Neuronal stem cell (in vitro differentiated cells): ENCODE measurements around the gene IFIT5.
"Not testable (repeated sequence)": the region's sequence is repeated elsewhere in the genome, so short reads cannot be mapped to it uniquely, and the experiment has no call there.

Experiments used
- DNase-seq: peaks from one replicate; pipeline ENCODE4 v3.0.0-alpha.2; 2013; ENCODE audit warnings: low spot score
- H2AFZ ChIP-seq: one replicate; pipeline ENCODE4 v1.6.1; 2013; ENCODE audit warnings: mild to moderate bottlenecking, low read length, inconsistent platforms
- H2AK5ac ChIP-seq: 2 replicates; pipeline ENCODE4 v1.6.1; 2013; ENCODE audit warnings: low read depth, mild to moderate bottlenecking, inconsistent platforms, low read length, moderate library complexity, mixed read lengths
- H2BK120ac ChIP-seq: 2 replicates; pipeline ENCODE4 v1.6.1; 2013; ENCODE audit warnings: low read depth, mild to moderate bottlenecking, inconsistent platforms, low read length, moderate library complexity, mixed read lengths
- H2BK12ac ChIP-seq: one replicate; pipeline ENCODE4 v1.6.1; 2013; ENCODE audit warnings: low read length, inconsistent platforms
- H2BK15ac ChIP-seq: 2 replicates; pipeline ENCODE4 v1.6.1; 2013; ENCODE audit warnings: mild to moderate bottlenecking, low read length, inconsistent platforms, mixed read lengths
- H2BK5ac ChIP-seq: one replicate; pipeline ENCODE4 v1.6.1; 2013; ENCODE audit warnings: inconsistent platforms, mild to moderate bottlenecking, low read length, moderate library complexity
- H3K14ac ChIP-seq: one replicate; pipeline ENCODE4 v1.6.1; 2013; ENCODE audit warnings: low read length, inconsistent platforms
- H3K18ac ChIP-seq: 2 replicates; pipeline ENCODE4 v1.6.1; 2013; ENCODE audit warnings: low read length, inconsistent platforms
- H3K23ac ChIP-seq: 2 replicates; pipeline ENCODE4 v1.6.1; 2013; ENCODE audit warnings: low read depth, mild to moderate bottlenecking, mixed read lengths, low read length, inconsistent platforms; ENCODE audit not compliant: poor library complexity
- H3K27ac ChIP-seq: replicated peaks from 3 replicates; pipeline ENCODE4 v1.5.1; 2013; ENCODE audit warnings: low read length, inconsistent platforms
- H3K27me3 ChIP-seq, 3 experiments: 2 replicates each; pipeline ENCODE4 v1.6.1; 2013; ENCODE audit warnings: low read length in 3 of 3, mild to moderate bottlenecking in 2 of 3, inconsistent platforms in 1 of 3, low read depth in 1 of 3, mixed read lengths in 1 of 3, moderate library complexity in 1 of 3; ENCODE audit not compliant: control insufficient read depth in 3 of 3, insufficient read depth in 3 of 3
- H3K36me3 ChIP-seq, 2 donors: replicated peaks in 1 of 2; 2 replicates each; pipeline ENCODE4 v1.6.1; 2013; ENCODE audit warnings: low read length in 2 of 2; ENCODE audit not compliant: control insufficient read depth in 2 of 2, insufficient read depth in 2 of 2
- H3K4ac ChIP-seq: 2 replicates; pipeline ENCODE4 v1.6.1; 2013; ENCODE audit warnings: inconsistent platforms, mild to moderate bottlenecking, low read length, moderate library complexity
- H3K4me1 ChIP-seq, 2 donors: 1 replicate in 1 of 2; 2 replicates in 1 of 2; pipeline ENCODE4 v1.6.1; 2013; ENCODE audit warnings: low read length in 2 of 2, low read depth in 1 of 2; ENCODE audit not compliant: control insufficient read depth in 2 of 2, insufficient read depth in 1 of 2
- H3K4me2 ChIP-seq: one replicate; pipeline ENCODE4 v1.6.1; 2013; ENCODE audit warnings: mild to moderate bottlenecking, low read length, inconsistent platforms; ENCODE audit not compliant: insufficient read depth, poor library complexity, severe bottlenecking
- H3K4me3 ChIP-seq, 2 donors: 2 replicates each; pipeline ENCODE4 v1.5.1; 2013; ENCODE audit warnings: low read length in 2 of 2, mild to moderate bottlenecking in 2 of 2, inconsistent platforms in 1 of 2, moderate library complexity in 1 of 2
- H3K79me1 ChIP-seq: one replicate; pipeline ENCODE4 v1.6.1; 2013; ENCODE audit warnings: low read depth, mild to moderate bottlenecking, inconsistent platforms, low read length, moderate library complexity
- H3K9ac ChIP-seq: one replicate; pipeline ENCODE4 v1.6.1; 2013; ENCODE audit warnings: mild to moderate bottlenecking, low read depth, low read length, inconsistent platforms; ENCODE audit not compliant: poor library complexity
- H3K9me3 ChIP-seq, 2 donors: replicated peaks in 1 of 2; 2 replicates each; pipeline versions ENCODE3 to v1.6.1; 2013; ENCODE audit warnings: low read length in 2 of 2, mild to moderate bottlenecking in 2 of 2, inconsistent platforms in 1 of 2, low read depth in 1 of 2, mixed read lengths in 1 of 2, moderate library complexity in 1 of 2; ENCODE audit not compliant: control insufficient read depth in 2 of 2, insufficient read depth in 1 of 2
- H4K8ac ChIP-seq: one replicate; pipeline ENCODE4 v1.6.1; 2013; ENCODE audit warnings: low read depth, mild to moderate bottlenecking, inconsistent platforms, low read length, moderate library complexity
- H4K91ac ChIP-seq: one replicate; pipeline ENCODE4 v1.6.1; 2013; ENCODE audit warnings: low read length, low read depth, mild to moderate bottlenecking, inconsistent platforms; ENCODE audit not compliant: poor library complexity
- WGBS, 2 donors: extraction: QIAGEN DNeasy Blood & Tissue Kit; methylation state at CpG; one replicate each; pipeline ENCODE4 v1.1.7; 2013; ENCODE audit warnings: missing lambda C conversion rate in 2 of 2, mixed read lengths in 1 of 2; ENCODE audit not compliant: insufficient read length in 2 of 2, insufficient replicate concordance in 1 of 2; ENCODE audit errors: extremely low coverage in 2 of 2; 5-methylcytosine and 5-hydroxymethylcytosine counted together

Gene IFIT5

GRCh38 chr10:89438525-89438924 lies 24.2 kb downstream of the IFIT5 start:
- Histone ChIP-seq H2BK12ac (no peak overlapping the region), H3K23ac (no peak overlapping the region), H2BK5ac (no peak overlapping the region), H3K27me3 (peaks cover 0 to 29% (median 0%) of the 10 kb centered on the region in 3 experiments), H2AFZ (no peak overlapping the region), H3K79me1 (no peaks in the 10 kb centered on the region), H4K91ac (no peak overlapping the region), H2AK5ac (no peak overlapping the region), H2BK120ac (no peak overlapping the region), H3K36me3 (no peaks in the 10 kb centered on the region), H3K4me2 (no peak overlapping the region), H3K4me1 (no peaks in the 10 kb centered on the region), H3K4me3 (no peak overlapping the region), H3K14ac (no peak overlapping the region), H3K18ac (no peak overlapping the region), H3K27ac (no peak overlapping the region), H3K4ac (no peak overlapping the region), H4K8ac (no peak overlapping the region), H3K9me3 (no peaks in the 10 kb centered on the region), H3K9ac (no peak overlapping the region), H2BK15ac (no peak overlapping the region)
- no peak for DNase-seq
- WGBS, 2 donors: no CpG with 5 or more reads among the region's 4 CpGs

DNA sequence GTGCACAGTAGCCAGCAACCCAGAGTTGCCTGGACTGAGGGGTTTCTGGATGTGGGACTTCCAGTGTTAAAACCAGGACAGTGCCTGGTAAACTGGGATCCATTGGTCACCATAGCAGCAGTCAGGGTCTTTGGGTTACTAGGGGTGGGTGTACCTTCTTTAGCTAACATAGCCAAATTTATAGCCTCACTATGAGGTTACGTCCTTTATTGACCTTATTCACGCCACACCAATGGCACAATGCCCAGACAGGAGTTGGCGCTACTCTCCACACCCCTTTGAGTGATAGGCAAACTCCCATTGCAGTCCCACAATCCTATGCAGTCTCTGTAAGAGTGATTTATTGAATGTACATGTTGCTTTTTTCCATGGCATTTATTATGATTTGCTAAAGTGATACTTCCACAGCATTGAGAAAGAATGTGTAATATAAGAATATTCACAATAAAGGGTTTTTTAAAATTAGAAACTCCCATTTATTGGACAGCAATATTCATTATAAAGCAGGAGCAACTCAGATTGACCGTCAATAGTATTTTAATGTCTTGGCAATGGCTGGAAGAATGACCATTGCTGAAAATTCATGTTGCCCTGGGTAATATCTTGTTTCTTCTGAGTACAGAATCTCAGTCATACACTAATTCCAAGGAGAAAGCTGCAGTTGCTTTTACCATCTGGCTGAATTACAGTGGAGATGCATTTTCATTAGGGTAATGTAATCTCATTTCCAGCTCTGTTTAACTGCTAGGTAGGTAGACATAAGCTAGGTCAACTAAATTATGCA lies 26.1 kb downstream of the IFIT5 start:
- Histone ChIP-seq H3K9me3 (peaks cover 0 to 2% of the 10 kb centered on the region in 2 donors), H3K79me1 (no peaks in the 10 kb centered on the region), H2AK5ac (no peak overlapping the region), H3K27me3 (peaks cover 0 to 15% (median 0%) of the 10 kb centered on the region in 3 experiments), H3K14ac (no peak overlapping the region), H3K4ac (no peak overlapping the region), H3K4me2 (no peak overlapping the region), H3K36me3 (no peaks in the 10 kb centered on the region), H3K27ac (no peak overlapping the region), H4K91ac (no peak overlapping the region), H3K23ac (no peak overlapping the region), H3K18ac (no peak overlapping the region), H3K9ac (no peak overlapping the region), H3K4me3 (no peak overlapping the region), H2BK15ac (no peak overlapping the region), H4K8ac (no peak overlapping the region), H2BK5ac (no peak overlapping the region), H3K4me1 (no peaks in the 10 kb centered on the region), H2AFZ (no peak overlapping the region), H2BK120ac (no peak overlapping the region), H2BK12ac (no peak overlapping the region)
- DNase-seq: no peak
- no CpG with 5 or more reads among the region's 4 CpGs for WGBS, 2 donors

DNA sequence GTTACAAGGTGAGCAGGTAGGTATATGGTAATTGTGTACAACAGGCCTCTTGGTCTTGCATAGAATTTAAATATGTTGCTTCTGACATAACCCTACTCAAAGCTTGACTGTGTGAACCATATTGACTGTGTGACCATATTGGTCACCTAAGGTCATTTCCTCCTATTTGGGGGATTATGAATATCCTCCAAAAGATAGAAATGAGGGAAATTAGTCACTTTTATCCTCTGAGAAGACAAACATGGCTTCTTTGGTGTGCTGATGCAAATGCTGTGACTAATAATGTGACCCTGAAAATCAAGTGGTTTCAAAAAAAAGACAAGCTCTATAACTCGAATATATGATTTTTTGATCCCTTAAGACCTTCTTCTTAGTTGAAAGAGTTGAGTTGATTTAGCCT lies 27.9 kb downstream of the IFIT5 start:
- no peak overlapping the region for H3K27ac ChIP-seq
- H3K14ac ChIP-seq: no peak overlapping the region
- H2AK5ac ChIP-seq: no peak overlapping the region
- no peaks in the 10 kb centered on the region for H3K4me1 ChIP-seq
- peaks cover 0 to 7% (median 0%) of the 10 kb centered on the region in 3 experiments for H3K27me3 ChIP-seq
- no peak overlapping the region for H2AFZ ChIP-seq
- no peak overlapping the region for H3K9ac ChIP-seq
- WGBS, 2 donors: no CpG with 5 or more reads among the region's 1 CpG
- H2BK12ac ChIP-seq: no peak overlapping the region
- H3K23ac ChIP-seq: no peak overlapping the region
- H3K4ac ChIP-seq: no peak overlapping the region
- H3K79me1 ChIP-seq: no peaks in the 10 kb centered on the region
- H2BK120ac ChIP-seq: no peak overlapping the region
- no peak overlapping the region for H2BK15ac ChIP-seq
- DNase-seq: no peak
- no peak overlapping the region for H4K91ac ChIP-seq
- no peak overlapping the region for H3K18ac ChIP-seq
- no peak overlapping the region for H2BK5ac ChIP-seq
- no peak overlapping the region for H3K4me3 ChIP-seq
- H4K8ac ChIP-seq: no peak overlapping the region
- H3K4me2 ChIP-seq: no peak overlapping the region
- no peaks in the 10 kb centered on the region for H3K36me3 ChIP-seq
- peaks cover 0 to 2% of the 10 kb centered on the region in 2 donors for H3K9me3 ChIP-seq

GRCh38 chr10:89444819-89445218 lies 30.5 kb downstream of the IFIT5 start:
- not testable (repeated sequence) for H3K79me1 ChIP-seq, H3K18ac ChIP-seq, H2AK5ac ChIP-seq, H3K27ac ChIP-seq, H2BK12ac ChIP-seq, H2AFZ ChIP-seq, H4K8ac ChIP-seq, H3K9me3 ChIP-seq, H3K36me3 ChIP-seq, H3K14ac ChIP-seq, H3K9ac ChIP-seq, DNase-seq, H2BK15ac ChIP-seq, H2BK5ac ChIP-seq, H3K27me3 ChIP-seq, H3K4me1 ChIP-seq, H3K4me2 ChIP-seq, H3K23ac ChIP-seq, H3K4me3 ChIP-seq, H4K91ac ChIP-seq, H2BK120ac ChIP-seq, H3K4ac ChIP-seq
- WGBS, 2 donors: no CpG with 5 or more reads among the region's 7 CpGs
